NCI-H446 (cell line): ENCODE data around the gene EPHX1.
"Not testable (repeated sequence)": the region's sequence is repeated elsewhere in the genome, so short reads cannot be mapped to it uniquely, and the experiment has no call there.

Source experiments
- DNase-seq, 2 experiments: peaks; one replicate each; lab custom pipeline; 2025; lab: John Stamatoyannopoulos, UW

EPHX1 gene

DNA sequence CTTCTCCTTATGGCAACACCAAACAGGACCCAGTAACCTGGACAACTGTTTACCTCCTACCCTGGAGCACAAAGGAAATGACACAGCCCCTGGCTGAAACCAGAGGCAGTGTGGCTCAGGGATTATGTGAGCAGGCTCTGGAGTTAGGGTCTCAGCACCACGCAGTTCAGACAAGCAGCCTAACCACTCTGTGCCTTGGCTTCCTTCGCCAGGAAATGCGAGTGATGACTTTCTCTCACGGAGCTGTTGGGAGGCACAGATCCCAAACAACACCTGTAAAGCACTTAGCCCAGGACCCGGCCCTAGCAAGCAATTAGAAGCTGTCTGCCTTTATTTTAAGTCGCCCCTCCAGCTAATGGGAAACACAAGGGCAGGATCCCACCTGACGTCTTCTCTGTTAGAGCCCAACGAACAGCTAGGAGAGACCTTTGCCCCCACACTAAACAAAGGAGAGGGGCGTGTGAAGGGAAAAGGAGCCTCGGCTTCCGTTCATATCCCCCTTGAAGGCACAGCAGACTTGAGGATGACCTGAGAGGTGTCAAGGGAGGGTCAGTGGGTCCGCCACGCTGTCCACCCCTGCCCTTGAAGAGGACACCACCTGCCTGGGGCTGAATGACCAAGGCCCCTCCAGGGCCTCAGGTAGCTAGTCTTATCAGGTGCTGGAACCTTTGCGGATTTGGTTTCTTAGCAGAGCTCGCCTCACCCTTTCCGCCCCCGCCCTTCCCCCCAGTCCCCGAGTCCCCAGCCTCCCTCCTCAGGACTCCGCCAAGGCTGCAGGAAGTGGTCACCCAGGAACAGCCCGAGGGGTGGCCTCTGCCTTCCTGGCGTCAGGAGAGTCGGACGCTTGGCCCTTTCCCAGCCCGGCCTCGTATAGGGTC lies 71.4 kb downstream of the EPHX1 start:
- no peak for DNase-seq

DNA sequence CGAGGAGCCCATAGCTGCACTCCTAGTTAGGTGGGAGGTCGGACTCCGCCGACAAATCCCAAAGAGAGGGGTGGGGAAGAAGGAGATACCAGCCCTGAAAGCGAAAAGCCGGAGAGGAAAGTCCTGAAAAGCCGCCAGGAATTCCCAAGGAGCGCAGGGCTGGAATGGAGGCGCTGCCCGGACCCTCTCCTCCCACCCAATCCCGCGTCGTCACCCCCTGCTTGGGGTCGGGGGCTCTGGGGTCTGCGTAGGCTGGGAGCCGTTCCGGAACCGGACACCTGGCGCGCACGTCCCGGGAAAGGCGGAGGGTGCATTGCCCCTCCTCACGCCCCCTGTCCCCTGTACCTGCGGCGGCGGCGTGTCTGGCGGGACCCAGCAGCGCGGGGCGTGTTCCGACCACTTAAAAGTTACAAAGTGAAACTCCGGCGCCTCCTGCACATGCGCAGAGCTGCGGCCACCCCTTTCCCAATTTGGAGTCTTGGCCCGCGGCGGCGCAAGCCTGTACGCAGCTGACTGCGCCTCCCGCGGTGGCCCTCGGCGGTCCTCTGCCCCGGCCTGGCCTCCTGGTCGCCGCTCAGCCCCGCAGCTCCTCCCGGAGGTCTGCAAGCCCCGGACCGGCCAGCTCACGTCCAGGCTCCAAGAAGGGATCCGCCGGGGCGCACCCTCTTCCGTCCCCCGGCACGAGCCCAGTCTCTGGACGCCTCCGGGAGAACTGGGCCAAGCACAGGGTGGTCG lies 72.2 kb downstream of the EPHX1 start, which contains the start of gene TMEM63A:
Gene TMEM63A, minus strand, starts transcription at position 422 of the 735 bp plus-strand sequence. CDS start 4,800 bp downstream, outside the sequence.
- peak in 1 of 2 experiments; percentile 25 for DNase-seq

DNA sequence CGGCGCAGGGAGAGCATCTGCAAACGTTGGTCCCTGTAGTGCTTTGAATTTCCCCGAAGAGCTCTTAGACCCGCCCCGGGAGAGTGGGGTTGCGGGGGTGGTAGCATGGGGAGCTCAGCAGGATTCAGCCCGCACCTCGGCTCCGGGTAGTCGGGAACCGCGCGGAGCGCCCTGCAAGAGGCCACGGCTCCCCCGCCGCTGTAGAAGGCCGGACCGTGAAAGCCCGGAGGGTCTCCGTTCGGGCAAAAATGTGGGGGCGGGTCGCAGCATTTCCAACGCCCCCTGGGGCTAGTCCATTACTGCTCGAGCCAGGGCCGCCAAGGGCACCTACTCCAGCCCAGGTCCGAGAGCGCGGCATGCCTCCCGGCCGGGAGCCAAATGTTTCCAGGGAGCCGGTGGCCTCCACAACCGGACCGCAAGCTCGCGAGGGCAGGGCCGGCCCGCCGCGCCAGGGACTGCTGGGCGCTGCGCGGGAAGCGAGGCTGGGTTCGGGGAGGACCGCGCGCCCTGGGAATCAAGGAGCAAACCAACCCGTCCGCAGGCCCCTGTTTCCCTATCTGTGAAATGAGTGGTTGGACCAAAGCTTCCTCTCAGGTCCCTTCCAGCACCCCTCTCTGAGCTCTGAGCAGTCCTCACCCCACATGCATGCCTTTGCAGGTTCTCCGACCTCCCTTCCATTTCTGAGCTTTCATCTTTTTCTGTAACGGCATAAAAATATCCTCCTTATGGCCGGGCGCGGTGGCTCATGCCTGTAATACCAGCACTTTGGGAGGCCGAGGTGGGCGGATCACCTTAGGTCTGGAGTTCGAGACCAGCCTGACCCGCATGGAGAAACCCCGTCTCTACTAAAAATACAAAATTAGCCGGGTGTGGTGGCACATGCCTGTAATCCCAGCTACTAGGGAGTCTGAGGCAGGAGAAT lies 73.0 kb downstream of the EPHX1 start:
- no peak for DNase-seq

DNA sequence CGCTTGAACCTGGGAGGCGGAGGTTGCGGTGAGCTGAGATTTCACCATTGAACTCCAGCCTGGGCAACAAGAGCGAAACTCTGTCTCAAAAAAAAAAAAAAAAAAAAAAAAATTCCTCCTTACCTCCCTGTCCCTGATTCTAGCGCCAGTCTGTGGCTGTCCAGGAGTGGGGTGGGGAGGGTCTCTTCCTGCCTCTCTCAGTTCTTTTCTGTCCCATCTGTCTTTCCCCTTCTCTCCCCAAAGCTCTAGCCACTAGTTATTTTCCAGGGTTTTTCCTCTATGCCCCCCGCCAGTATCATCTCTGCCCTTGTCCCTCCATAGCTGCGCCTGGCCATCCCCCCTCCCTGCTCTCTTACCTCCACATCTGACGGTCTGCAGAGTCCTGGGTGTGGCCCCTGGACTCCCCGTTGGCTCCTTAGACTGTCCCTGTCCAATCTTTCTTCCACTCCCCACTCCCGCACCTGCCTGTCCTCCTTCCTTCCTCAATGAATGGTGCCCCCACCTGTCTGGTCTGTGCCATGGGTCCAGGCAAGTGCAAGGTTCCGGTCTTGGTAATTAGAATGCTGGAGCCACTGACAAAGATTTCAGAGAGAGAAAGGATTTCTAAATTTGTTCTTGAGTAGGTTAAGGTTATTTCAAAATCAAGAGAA lies 73.8 kb downstream of the EPHX1 start:
- no peak for DNase-seq

DNA sequence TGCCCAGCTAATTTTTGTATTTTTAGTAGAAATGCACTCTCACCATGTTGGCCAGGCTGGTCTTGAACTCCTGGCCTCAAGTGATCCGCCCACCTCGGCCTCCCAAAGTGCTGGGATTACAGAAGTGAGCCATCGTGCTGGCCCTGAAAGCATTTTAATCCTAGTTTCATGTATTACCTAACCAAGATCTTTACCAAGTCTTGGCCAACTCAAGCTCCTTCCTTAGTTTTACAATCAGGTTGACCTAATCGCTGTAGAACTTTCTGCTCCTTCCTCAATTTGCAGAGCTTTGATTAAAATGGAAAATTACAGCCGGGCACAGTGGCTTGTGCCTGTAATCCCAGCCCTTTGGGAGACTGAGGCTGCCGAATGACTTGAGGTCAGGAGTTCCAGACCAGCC lies 75.4 kb downstream of the EPHX1 start:
- no peak for DNase-seq

DNA sequence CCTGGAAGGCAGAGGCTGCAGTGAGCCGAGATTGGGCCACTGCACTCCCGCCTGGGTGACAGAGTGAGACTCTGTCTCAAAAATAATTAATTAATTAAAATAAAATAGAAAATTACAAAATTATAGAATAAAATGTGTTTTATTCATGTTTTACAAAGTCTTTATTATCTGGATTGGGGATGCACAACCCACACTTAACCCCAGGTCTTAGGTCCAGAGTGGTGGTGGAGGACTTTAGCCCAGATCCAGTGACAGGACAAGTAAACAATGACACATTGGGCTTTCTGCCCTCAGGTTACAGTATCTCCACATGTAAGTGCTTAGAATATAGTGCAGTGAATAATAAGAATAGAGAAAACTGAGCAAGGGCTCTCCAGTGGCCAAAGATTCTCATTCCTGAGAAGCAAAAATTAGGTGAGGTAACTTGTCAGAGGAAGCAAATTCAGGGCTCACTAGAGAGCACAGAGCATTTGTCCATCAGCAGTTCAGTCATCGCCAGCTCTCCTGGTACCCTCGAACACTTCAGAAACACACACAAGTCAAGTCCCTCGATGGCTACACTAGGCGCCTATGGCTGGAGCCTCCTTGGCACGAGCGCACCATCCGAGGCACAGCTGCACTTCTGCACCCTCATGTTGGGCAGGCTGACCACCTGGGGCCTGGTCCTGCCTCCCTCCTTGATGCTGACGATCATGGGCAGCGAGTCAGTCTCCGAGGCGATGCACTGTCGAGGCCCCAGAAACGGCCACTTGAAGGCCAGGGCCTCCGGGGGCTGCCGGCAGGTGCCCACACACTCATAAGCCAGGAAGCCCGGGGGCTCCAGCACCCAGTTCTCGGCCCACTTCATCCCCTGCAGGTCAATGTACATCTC lies 76.5 kb downstream of the EPHX1 start:
- DNase-seq, result no peak

DNA sequence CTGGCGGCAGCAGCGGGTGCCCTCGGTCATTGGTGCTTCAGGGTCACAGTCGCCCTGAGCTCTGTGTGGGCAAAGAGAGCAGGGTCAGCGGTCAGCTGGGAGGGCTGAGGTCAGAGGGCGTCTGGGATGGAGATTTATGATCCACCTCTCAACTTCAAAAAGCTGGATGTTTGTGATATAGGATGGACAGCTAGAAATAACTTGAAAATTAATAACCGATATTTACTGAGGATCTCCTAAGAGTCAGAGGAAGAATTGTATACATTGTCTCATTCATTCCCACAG lies 77.0 kb downstream of the EPHX1 start:
- no peak for DNase-seq

DNA sequence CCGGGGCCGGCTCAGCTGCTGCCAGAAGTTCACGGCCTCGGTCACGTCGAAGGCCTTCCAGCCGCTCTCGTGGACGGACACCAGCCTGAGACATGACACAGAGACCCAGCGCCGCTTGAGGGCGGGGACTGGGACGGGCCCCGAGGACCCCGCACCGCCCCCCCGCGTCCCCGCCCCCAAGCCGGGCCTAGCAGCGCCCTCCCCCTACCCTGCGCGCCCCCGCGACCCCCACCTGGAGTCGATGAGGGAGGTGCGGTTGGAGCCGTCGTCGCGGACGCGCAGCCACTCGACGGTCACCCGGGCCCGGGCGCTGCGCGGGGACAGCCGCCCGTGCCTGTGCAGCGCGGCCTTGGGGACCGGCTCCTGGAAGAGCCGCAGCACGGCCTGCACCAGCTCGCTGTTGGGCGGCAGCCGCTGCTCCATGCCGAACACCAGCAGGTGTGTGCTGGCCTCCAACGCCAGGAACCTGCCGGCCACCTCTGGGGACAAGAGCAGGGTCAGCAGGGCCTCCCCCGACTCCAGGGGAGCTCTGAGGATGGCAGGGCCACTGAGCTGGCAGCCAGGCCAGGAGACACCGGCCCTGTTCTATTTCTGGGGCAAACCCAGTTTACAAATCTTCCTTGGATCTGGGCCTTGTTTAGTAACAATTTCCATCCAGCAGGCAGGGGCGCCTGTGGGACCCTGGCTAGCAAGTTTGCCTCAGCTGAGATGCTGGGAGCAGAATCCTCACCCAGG lies 77.8 kb downstream of the EPHX1 start:
- not testable (repeated sequence) for DNase-seq

DNA sequence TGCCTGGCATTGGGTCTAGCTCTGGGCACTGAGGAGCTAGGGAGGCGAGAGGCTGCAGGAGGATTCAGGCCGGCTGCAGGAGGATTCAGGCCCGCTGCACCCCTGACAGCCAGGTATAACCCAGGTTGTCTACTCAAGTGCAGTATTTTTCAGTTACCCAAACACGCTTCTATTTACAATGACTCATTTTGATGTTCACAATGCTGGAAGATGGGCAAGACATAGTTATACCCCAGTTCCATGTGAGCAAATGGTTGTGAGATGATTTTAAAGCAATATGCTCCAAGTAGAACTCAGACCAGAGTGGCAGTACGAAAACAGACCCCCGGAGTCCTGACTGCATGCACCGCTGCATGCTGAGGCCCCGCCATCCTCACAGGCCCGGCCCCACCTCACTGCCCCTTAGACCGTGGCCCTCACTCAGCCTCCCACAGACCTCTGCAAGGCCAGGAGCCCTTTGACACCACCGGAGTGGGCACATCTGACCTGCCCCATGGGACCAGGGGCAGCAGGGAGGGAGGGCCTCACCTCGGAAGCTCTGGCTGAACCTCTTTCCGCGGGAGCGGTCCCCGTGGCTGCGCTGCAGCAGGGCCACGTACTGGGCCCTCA lies 78.5 kb downstream of the EPHX1 start:
- DNase-seq, result no peak

DNA sequence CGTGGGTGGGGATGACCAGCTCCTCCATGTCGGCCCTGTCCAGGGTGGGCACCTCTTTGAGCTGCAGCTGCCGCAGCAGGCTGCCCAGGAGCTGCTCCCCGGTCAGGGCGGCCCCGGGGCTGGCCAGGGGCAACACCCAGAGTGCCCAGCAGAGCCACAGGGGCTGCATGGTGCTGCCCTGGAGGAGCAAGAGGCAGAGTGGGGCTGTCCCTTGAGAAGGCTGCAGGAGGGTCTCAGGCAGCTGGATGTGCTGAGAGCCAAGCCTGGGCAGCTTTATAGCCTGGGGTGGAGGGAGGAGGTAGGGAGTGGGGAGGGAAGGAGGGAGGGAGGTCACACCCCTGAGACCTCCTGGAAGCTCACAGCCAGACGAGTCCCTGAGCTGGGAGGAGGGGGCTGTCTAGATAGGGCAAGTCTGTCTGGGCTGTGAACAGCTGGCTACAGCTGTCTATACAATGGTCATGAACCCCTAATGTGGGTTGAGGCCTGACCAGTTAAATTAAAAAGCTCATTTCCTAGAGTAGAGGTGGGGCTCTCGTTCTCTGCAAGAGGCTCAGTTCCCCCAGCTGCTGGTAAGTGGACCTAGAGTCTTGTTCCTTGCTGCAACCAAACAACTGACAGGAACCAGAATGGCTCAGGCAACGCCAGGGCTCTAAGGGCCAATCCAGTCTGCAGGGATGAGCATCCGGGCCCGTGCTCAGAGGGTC lies 79.1 kb downstream of the EPHX1 start, which contains the start of gene LEFTY1:
Gene LEFTY1, minus strand, starts transcription at position 249 of the 704 bp plus-strand sequence. Its CDS starts 80 bp downstream, at position 169.
- no peak for DNase-seq

DNA sequence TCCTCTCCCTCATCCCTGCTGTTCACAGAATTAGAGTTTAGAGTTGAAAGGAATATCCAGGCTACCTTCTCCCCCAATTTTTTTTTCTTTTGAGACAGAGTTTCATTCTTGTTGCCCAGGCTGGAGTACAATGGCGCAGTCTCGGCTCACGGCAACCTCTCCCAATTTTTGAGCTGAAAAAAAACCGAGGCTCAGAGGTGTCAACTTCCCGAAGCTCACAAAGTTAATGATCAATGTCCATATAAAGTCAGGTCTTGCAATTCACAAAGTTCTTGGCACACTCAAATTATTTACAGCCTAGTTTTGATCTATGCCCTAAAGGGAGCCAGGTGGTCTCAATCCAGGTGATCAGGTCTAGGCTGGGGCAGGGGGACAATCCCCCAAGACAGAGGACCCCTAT lies 79.8 kb downstream of the EPHX1 start:
- DNase-seq, result no peak

DNA sequence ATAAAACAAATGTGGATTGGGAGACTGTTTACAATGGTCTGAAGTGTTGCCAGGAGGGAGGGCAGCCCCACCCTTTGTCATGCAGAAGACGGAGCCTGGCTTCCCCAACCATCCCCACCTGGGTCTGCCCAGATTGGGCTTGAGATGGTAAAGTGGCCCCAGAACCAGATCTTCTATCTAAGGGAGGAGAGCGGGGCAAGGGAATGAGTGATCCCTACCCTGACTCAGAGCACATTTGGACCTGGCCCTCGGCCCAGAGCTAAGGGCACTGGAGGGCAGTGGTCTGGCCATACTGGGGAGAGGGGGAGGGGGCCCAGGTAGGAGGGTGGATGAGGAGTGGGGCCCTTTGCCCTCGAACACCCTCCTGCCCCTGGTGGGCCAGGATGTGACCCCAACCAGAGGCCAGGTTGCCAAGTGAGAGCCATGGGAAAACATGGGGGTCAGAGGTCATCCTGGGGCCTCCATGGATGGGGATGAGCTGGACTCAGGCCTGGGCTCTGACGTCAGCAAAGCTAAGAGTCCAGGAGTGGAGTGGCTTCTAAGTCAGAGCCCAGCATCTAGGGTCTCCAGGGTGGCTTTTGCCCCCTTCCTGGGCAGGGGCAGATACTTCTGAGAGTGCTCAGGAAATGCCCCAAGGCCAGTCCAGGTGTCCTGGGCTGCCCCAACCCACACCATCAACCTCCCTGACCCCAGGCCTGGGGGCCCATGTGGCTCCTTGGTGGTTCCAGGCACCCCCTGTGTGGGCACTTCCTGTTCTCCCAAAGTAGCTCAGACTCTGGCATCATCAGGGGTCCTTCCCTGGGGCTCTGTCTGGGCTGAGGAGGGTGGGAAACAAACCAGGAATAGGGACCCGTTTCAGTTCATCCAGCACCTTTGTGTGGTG lies 80.7 kb downstream of the EPHX1 start:
- DNase-seq, result no peak

DNA sequence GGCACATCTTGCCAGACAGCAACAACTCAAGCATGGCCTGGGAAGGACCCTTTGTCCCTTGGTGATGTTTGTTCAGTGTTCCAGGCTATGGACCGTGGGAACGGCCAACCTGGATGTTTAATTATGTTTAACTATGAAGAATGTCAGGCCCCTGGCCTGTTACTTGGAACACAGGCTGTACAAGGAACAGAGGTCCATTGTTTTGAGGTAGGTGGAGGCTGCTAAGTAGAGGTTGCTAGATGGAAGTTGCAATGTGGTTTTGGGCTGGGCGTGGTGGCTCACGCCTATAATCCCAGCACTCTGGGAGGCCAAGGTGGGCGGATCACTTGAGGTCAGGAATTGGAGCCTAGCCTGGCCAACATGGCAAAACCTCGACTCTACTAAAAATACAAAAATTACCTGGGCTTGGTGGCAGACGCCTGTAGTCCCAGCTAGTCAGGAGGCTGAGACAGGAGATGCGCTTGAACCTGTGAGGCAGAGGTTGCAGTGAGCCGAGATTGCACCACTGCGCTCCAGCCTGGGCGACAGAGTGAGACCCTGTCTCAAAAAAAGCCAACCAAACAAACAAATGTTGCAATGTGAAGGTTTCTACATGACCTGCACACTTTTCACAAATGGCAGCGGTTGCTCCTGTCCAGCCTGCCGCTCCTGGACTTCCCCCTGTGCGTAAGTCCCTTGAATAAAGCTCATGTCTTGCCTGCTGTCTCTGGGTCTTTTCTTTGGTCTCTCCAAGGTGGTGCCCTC lies 81.5 kb downstream of the EPHX1 start:
- no peak for DNase-seq

DNA sequence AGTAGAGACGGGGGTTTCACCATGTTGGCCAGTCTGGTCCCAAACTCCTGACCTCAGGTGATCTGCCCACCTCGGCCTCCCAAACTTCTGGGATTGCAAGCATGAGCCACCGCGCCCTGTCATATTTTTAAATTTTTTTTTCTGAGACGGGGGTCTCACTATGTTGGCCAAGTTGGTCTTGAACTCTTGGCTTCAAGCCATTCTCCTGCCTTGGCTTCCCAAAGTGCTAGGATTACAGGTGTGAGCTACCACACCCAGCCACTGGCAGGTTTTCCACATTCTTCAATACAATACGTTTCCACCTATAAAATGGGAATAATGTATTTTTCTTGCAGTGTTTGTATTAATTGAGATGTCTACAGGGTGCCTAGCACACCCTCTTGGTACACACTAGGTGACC lies 82.4 kb downstream of the EPHX1 start:
- DNase-seq, result no peak
